A673 (cell line): ENCODE data around the gene RASL10B. TPM values are rescaled to one million over a fixed set of nuclear protein-coding genes. Genes with fewer than 3 reads are reported as not detected.
A peak's percentile ranks its signal among the peaks of the same experiment; 100 is the strongest.

ENCODE experiments used
- BruUV-seq: library from RNA; stranded (reverse); fragments of 400-500 nt; replicated peaks from 2 replicates; lab custom pipeline; 2021; lab: Mats Ljungman, UMichigan
- CTCF ChIA-PET: fragments of 300-600 bp; sonication (Branson Sonifier 250); formaldehyde crosslinking; loops from one replicate; lab custom pipeline; 2022; ENCODE audit warnings: antibody characterized with exemption; lab: Charles Lee
- POLR2A ChIA-PET: fragments of 300-600 bp; sonication (Branson Sonifier 250); formaldehyde crosslinking; loops from one replicate; lab custom pipeline; 2022; ENCODE audit warnings: antibody characterized with exemption; ENCODE audit not compliant: low non-redundant PET; lab: Charles Lee
- DNase-seq: peaks from one replicate; pipeline ENCODE4 v3.0.0-alpha.2; 2015; ENCODE audit warnings: low spot score
- H3K27ac ChIP-seq: fragments of 200-600 bp; sonication (generic); 2 replicates; pipeline ENCODE4 v1.5.1; 2016; ENCODE audit warnings: mixed run types, low read depth, mild to moderate bottlenecking, mixed read lengths, antibody characterized with exemption, low read length; ENCODE audit not compliant: poor library complexity, severe bottlenecking
- H3K27me3 ChIP-seq: fragments of 200-600 bp; sonication (generic); replicated peaks from 2 replicates; pipeline ENCODE4 v1.6.1; 2017; ENCODE audit warnings: mixed run types, low read depth, mild to moderate bottlenecking, mixed read lengths, antibody characterized with exemption, low read length; ENCODE audit not compliant: insufficient read depth, poor library complexity
- H3K36me3 ChIP-seq: fragments of 200-600 bp; sonication (generic); 2 replicates; pipeline ENCODE4 v1.6.1; 2016; ENCODE audit warnings: mixed run types, mild to moderate bottlenecking, mixed read lengths, antibody characterized with exemption, low read length; ENCODE audit not compliant: insufficient read depth, poor library complexity, severe bottlenecking
- H3K4me1 ChIP-seq: fragments of 200-600 bp; sonication (generic); 2 replicates; pipeline ENCODE4 v1.6.1; 2017; ENCODE audit warnings: mixed run types, mild to moderate bottlenecking, mixed read lengths, antibody characterized with exemption, low read length; ENCODE audit not compliant: insufficient read depth, poor library complexity, severe bottlenecking
- H3K4me3 ChIP-seq: fragments of 200-600 bp; sonication (generic); 2 replicates; pipeline ENCODE4 v1.5.1; 2016; ENCODE audit warnings: low read depth, mixed run types, mild to moderate bottlenecking, mixed read lengths, low read length; ENCODE audit not compliant: poor library complexity, severe bottlenecking
- H3K9me3 ChIP-seq: fragments of 200-600 bp; sonication (generic); 2 replicates; pipeline ENCODE4 v1.6.1; 2016; ENCODE audit warnings: mixed run types, low read depth, mild to moderate bottlenecking, mixed read lengths, antibody characterized with exemption, low read length; ENCODE audit not compliant: poor library complexity, severe bottlenecking
- EZH2 ChIP-seq: fragments of 200-600 bp; sonication (generic); IDR thresholded peaks from 2 replicates; pipeline ENCODE4 v1.6.1; 2017; ENCODE audit warnings: borderline replicate concordance, low read depth, mild to moderate bottlenecking, mixed read lengths, antibody characterized with exemption, low read length; ENCODE audit not compliant: poor library complexity, severe bottlenecking
- intact Hi-C: fragments of 100-400 bp; cut with micrococcal nuclease; formaldehyde crosslinking; loops from one replicate; pipeline ENCODE4 v1.10.0; 2022; ENCODE audit not compliant: unreplicated experiment
- total RNA-seq: library from RNA; stranded (reverse); gene quantifications from 2 replicates; pipeline ENCODE4 v1.2.3, GENCODE V29; 2021
- TF ChIP-seq, protein P1 (sequence below): fragments of 300-800, 200-600 bp; sonication (generic); conservative IDR thresholded peaks from 2 replicates; pipeline ENCODE4 v1.5.1; 2017; ENCODE audit warnings: low read depth, mild to moderate bottlenecking, antibody characterized with exemption, low read length, moderate library complexity, mixed read lengths

RASL10B gene
- total RNA-seq, 1 experiment from 2014 or later, result 15.9 TPM

GRCh38 chr17:35710950-35711349 lies 20.5 kb upstream of the RASL10B start:
- TF ChIP-seq, protein P1, sequence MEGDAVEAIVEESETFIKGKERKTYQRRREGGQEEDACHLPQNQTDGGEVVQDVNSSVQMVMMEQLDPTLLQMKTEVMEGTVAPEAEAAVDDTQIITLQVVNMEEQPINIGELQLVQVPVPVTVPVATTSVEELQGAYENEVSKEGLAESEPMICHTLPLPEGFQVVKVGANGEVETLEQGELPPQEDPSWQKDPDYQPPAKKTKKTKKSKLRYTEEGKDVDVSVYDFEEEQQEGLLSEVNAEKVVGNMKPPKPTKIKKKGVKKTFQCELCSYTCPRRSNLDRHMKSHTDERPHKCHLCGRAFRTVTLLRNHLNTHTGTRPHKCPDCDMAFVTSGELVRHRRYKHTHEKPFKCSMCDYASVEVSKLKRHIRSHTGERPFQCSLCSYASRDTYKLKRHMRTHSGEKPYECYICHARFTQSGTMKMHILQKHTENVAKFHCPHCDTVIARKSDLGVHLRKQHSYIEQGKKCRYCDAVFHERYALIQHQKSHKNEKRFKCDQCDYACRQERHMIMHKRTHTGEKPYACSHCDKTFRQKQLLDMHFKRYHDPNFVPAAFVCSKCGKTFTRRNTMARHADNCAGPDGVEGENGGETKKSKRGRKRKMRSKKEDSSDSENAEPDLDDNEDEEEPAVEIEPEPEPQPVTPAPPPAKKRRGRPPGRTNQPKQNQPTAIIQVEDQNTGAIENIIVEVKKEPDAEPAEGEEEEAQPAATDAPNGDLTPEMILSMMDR, result no peak
- no peak for TF ChIP-seq EZH2
- DNase-seq, result no peak
- ChIA-PET POLR2A (no interaction called here), CTCF (no interaction called here)
- intact Hi-C loops, result no loop called here
- BruUV-seq, result no TSS peak
- Histone ChIP-seq H3K4me3 (no peak overlapping the region), H3K36me3 (no peaks in the 10 kb centered on the region), H3K4me1 (no peaks in the 10 kb centered on the region), H3K27me3 (no peaks in the 10 kb centered on the region), H3K9me3 (no peaks in the 10 kb centered on the region), H3K27ac (no peak overlapping the region)

- TF ChIP-seq EZH2, result no peak
- TF ChIP-seq, protein P1, result no peak
- no peaks in the 10 kb centered on the region for H3K36me3 ChIP-seq
- ChIA-PET POLR2A (interaction anchor here (0.6 kb wide), 1 partner anchor 101 kb away, joined by 3 read pairs; no protein-coding TSS in a partner anchor), CTCF (interaction anchor here (0.6 kb wide), 1 partner anchor 100 kb away, joined by 3 read pairs; no protein-coding TSS in a partner anchor)
- no peaks in the 10 kb centered on the region for H3K27me3 ChIP-seq
- intact Hi-C loops, result no loop called here
- H3K4me1 ChIP-seq, result no peaks in the 10 kb centered on the region
- H3K4me3 ChIP-seq, result no peak overlapping the region
- peak; percentile 17 for DNase-seq
- H3K27ac ChIP-seq, result no peak overlapping the region
- H3K9me3 ChIP-seq, result no peaks in the 10 kb centered on the region
- no TSS peak for BruUV-seq
These were observed 18.2 kb upstream of the RASL10B start for GRCh38 chr17:35713069-35713728.

DNA sequence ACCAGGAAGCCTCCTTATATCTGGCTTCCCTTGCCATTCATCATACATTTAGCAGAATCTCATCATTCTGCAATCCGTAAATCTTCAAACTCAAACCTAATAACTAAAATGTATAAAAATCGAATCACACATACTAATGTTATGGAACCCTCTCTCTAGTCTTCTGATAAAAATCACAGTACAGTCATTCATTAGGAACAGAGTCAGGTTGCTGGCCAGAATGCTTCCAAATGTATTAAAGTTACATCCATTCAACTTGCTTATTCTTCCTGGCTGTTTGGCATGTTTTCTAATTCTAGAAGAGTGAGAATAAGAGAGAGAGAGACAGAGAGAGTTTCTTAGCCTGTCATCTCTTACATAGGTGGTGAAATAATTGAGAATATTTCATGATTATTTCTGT lies 16.5 kb upstream of the RASL10B start:
- H3K9me3 ChIP-seq, result no peaks in the 10 kb centered on the region
- H3K4me3 ChIP-seq, result no peak overlapping the region
- no peaks in the 10 kb centered on the region for H3K27me3 ChIP-seq
- BruUV-seq, result no TSS peak
- peaks cover 2% of the 10 kb centered on the region for H3K36me3 ChIP-seq
- no peak overlapping the region for H3K27ac ChIP-seq
- no peak for TF ChIP-seq EZH2
- intact Hi-C loops, result no loop called here
- CTCF ChIA-PET, result no interaction called here
- POLR2A ChIA-PET, result no interaction called here
- no peak for DNase-seq
- no peaks in the 10 kb centered on the region for H3K4me1 ChIP-seq
